H1 (cell line): Measurements from ENCODE around the gene COX10. TPM values are rescaled to one million over a fixed set of nuclear protein-coding genes. Genes with fewer than 3 reads are reported as not detected.

Experiments used
- CEBPB ChIP-seq: IDR thresholded peaks from 2 replicates; pipeline ENCODE4 v1.6.1; 2012; ENCODE audit warnings: low read depth, low read length
- CHD2 ChIP-seq: IDR thresholded peaks from 2 replicates; pipeline ENCODE4 v1.6.1; 2012; ENCODE audit warnings: low read length, improper control_type of control experiment
- GTF2F1 ChIP-seq: IDR thresholded peaks from 2 replicates; pipeline ENCODE4 v1.6.1; 2012; ENCODE audit warnings: low read depth, low read length, improper control_type of control experiment, borderline replicate concordance
- polyA plus RNA-seq, 7 experiments: library from polyadenylated mRNA; depleted of rRNA in 3 of 7; stranded (reverse) in 5 of 7; unstranded in 2 of 7; fragments of >200 nt in 5 of 7; fragments of 200-250 nt in 2 of 7; gene quantifications; 1 replicate in 5 of 7; 2 replicates in 1 of 7; 4 replicates in 1 of 7; pipeline versions ENCODE4 v1.2.1 to v1.2.3, GENCODE V29; 2011 to 2013; ENCODE audit warnings: missing spikeins in 2 of 7, mixed read lengths in 2 of 7
- total RNA-seq: library from RNA; stranded (reverse); fragmentation: NEBNext Ultra II Directional; extraction: Animal tissue kit (Norgen Biotek cat#: 25700); gene quantifications from 2 replicates; pipeline ENCODE4 v1.2.1, GENCODE V29; 2021

COX10 gene
- total and polyA plus RNA-seq, 2 of the 8 experiments (the other 6 are each of a cell fraction or from before 2014, with no cell fraction given): 18.0 to 23.0 TPM

- TF ChIP-seq CEBPB (no peak), GTF2F1 (no peak), CHD2 (no peak)
- TF ChIP-seq, all 59 proteins: peak for 0
Observed at GRCh38 chr17:14157822-14158221, 88.5 kb downstream of the COX10 start (continued).
